ENCODE measurements around the gene EXOC4. TPM values are rescaled to one million over a fixed set of nuclear protein-coding genes. Genes with fewer than 3 reads are reported as not detected.
A peak's percentile ranks its signal among the peaks of the same experiment; 100 is the strongest.

The EXOC4 gene
- total and polyA plus RNA-seq, 2 donors from 2014 or later: 22.8 to 78.7 TPM

DNA sequence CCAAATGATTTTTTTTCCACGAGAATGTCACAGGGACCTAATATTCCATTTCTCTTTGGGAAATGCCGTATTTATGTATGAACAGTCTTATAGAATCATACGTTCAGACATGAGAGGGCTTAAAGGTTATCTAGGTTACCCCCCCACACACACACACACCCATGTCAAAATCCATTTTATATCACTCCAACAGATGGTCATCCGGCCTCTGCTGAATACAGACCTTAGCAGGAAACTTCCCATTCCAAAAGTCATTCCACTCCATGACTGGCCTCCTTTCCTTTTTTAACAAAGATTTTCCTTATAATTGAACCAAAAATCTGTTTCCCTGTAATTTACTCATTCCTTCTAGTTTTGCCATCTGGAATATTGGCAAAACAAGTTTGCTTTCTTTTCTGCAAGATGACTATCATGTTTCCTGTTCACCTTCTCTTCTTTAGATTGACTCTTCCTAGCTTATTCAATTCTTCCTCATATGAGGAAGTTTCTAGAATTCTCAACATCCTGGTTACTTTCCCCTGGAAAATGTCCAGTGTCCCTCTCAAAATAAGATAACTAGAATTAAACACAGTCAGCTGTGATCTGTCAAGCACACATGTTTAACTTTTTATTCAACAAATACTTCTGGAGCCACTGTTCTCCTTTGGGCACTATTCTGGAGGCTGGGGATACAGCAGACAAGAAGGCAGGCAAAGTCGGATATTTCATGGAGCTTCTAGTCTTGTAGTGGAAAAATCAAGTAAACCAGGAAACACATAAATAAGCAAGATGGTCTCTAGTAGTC is 597.8 kb downstream of the EXOC4 start:
- no peak for TF ChIP-seq CTCF (IDR thresholded peaks at IDR 0.05; ENCODE audit: borderline replicate concordance, extremely low read depth, insufficient read depth)
- DNase-seq: no peak
- Histone ChIP-seq H3K9ac (ENCODE audit: low read length in 3 of 3) (no peak overlapping the region), H3K4me3 (ENCODE audit: low read length in 3 of 3) (no peak overlapping the region), H3K27me3 (ENCODE audit: control insufficient read depth, insufficient read depth, low read length) (no peaks in the 10 kb centered on the region), H3K4me1 (ENCODE audit: control insufficient read depth in 2 of 3, insufficient read depth in 2 of 3, low read depth in 1 of 3, low read length in 3 of 3) (peaks cover 0 to 6% (median 3%) of the 10 kb centered on the region in 3 donors), H3K36me3 (ENCODE audit: control insufficient read depth in 2 of 3, insufficient read depth in 3 of 3, low read length in 3 of 3) (no peaks in the 10 kb centered on the region), H3K9me3 (ENCODE audit: control insufficient read depth in 2 of 3, insufficient read depth in 1 of 3, low read length in 3 of 3) (no peaks in the 10 kb centered on the region), H3K27ac (ENCODE audit: low read depth in 2 of 2, low read length in 2 of 2) (no peak overlapping the region)
- FAIRE-seq: no peak
- intact Hi-C loops (cut with DNase I): no loop called here

DNA sequence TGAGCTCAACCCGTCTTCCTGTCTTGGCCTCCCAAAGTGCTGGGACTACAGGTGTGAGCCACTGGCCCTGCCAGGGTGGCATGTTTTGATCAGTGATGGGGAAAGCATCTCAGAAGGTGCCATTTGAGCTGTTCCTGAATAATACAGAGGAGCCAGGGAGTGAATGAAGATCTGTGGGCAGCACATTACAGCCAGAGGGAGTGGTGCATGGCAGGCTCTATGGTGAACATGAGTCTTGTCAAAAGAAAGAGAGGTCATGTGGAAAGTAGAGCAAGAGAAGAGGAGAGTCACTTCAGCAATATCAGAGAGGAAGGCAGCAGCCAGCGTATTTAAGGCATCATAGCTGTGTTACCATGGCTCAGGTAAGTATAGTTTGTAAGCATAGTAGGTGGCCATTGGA is 598.5 kb downstream of the EXOC4 start:
- Histone ChIP-seq H3K9me3 (ENCODE audit: control insufficient read depth in 2 of 3, insufficient read depth in 1 of 3, low read length in 3 of 3) (no peaks in the 10 kb centered on the region), H3K4me1 (ENCODE audit: control insufficient read depth in 2 of 3, insufficient read depth in 2 of 3, low read depth in 1 of 3, low read length in 3 of 3) (peaks cover 0 to 6% (median 3%) of the 10 kb centered on the region in 3 donors), H3K36me3 (ENCODE audit: control insufficient read depth in 2 of 3, insufficient read depth in 3 of 3, low read length in 3 of 3) (no peaks in the 10 kb centered on the region), H3K27me3 (ENCODE audit: control insufficient read depth, insufficient read depth, low read length) (no peaks in the 10 kb centered on the region), H3K4me3 (ENCODE audit: low read length in 3 of 3) (no peak overlapping the region), H3K27ac (ENCODE audit: low read depth in 2 of 2, low read length in 2 of 2) (no peak overlapping the region), H3K9ac (ENCODE audit: low read length in 3 of 3) (no peak overlapping the region)
- DNase-seq (peak in 2 of 5 donors; percentile 19 to 23), FAIRE-seq (no peak)
- intact Hi-C loops (cut with DNase I): no loop called here
- no peak for TF ChIP-seq CTCF (IDR thresholded peaks at IDR 0.05; ENCODE audit: borderline replicate concordance, extremely low read depth, insufficient read depth)

GRCh38 chr7:133853706-133854276 is 600.9 kb downstream of the EXOC4 start:
- no peaks in the 10 kb centered on the region for H3K27me3 ChIP-seq (ENCODE audit: control insufficient read depth, insufficient read depth, low read length)
- no peak overlapping the region for H3K9ac ChIP-seq (ENCODE audit: low read length in 3 of 3)
- no peak overlapping the region for H3K4me3 ChIP-seq (ENCODE audit: low read length in 3 of 3)
- H3K36me3 ChIP-seq (ENCODE audit: control insufficient read depth in 2 of 3, insufficient read depth in 3 of 3, low read length in 3 of 3): no peaks in the 10 kb centered on the region
- no peaks in the 10 kb centered on the region for H3K9me3 ChIP-seq (ENCODE audit: control insufficient read depth in 2 of 3, insufficient read depth in 1 of 3, low read length in 3 of 3)
- TF ChIP-seq CTCF (IDR thresholded peaks at IDR 0.05; ENCODE audit: borderline replicate concordance, extremely low read depth, insufficient read depth): peak; percentile 44
- DNase-seq (peak in 4 of 5 donors; percentile 20 to 65 (median 42)), FAIRE-seq (no peak)
- no peak overlapping the region for H3K27ac ChIP-seq (ENCODE audit: low read depth in 2 of 2, low read length in 2 of 2)
- intact Hi-C loops (cut with DNase I): no loop called here
- H3K4me1 ChIP-seq (ENCODE audit: control insufficient read depth in 2 of 3, insufficient read depth in 2 of 3, low read depth in 1 of 3, low read length in 3 of 3): peaks cover 0 to 6% (median 3%) of the 10 kb centered on the region in 3 donors

All from kidney (tissue), 14 donors.